ENCODE results near the gene LILRA5.

GRCh38 chr19:54298357-54299125, 14.4 kb downstream of the LILRA5 start:
- TF ChIP-seq CTCF (IDR thresholded peaks at IDR 0.05; ENCODE audit: insufficient read depth, low read depth, low read length) (no peak), EZH2 (IDR thresholded peaks at IDR 0.05; ENCODE audit: insufficient read depth, low read length) (no peak)
